BLaER1 treated with 17β-estradiol and CSF1 and Interleukin-3, amounts not matched to agents 10 nM and 100 nM (cell line): ENCODE data around the gene TEKT3.

Experiments
- H3K27ac ChIP-seq, 11 experiments: shearing (Covaris generic); formaldehyde crosslinking; 2 replicates each; pipeline ENCODE4 v1.8.1; 2022
- H3K27me3 ChIP-seq, 11 experiments: shearing (Covaris generic); formaldehyde crosslinking; 2 replicates each; pipeline ENCODE4 v1.8.1; 2022
- H3K36me3 ChIP-seq, 11 experiments: shearing (Covaris generic); formaldehyde crosslinking; 2 replicates each; pipeline ENCODE4 v1.8.1; 2022
- H3K4me1 ChIP-seq, 10 experiments: shearing (Covaris generic); formaldehyde crosslinking; 2 replicates each; pipeline ENCODE4 v1.8.1; 2022
- H3K4me2 ChIP-seq, 11 experiments: shearing (Covaris generic); formaldehyde crosslinking; 2 replicates each; pipeline ENCODE4 v1.8.1; 2022
- H3K4me3 ChIP-seq, 10 experiments: shearing (Covaris generic); formaldehyde crosslinking; 2 replicates each; pipeline ENCODE4 v1.8.1; 2022
- H3K9ac ChIP-seq, 11 experiments: shearing (Covaris generic); formaldehyde crosslinking; 2 replicates each; pipeline ENCODE4 v1.8.1; 2022
- H3K9me3 ChIP-seq, 11 experiments: shearing (Covaris generic); formaldehyde crosslinking; replicated peaks in 1 of 11; 2 replicates each; pipeline ENCODE4 v1.8.1; 2022
- H4K20me1 ChIP-seq, 11 experiments: shearing (Covaris generic); formaldehyde crosslinking; 2 replicates each; pipeline ENCODE4 v1.8.1; 2022
- Cebpa-rat ChIP-seq, 11 experiments: shearing (Covaris generic); IDR thresholded peaks; 2 replicates each; pipeline ENCODE4 v1.8.1; 2022

Gene TEKT3

DNA sequence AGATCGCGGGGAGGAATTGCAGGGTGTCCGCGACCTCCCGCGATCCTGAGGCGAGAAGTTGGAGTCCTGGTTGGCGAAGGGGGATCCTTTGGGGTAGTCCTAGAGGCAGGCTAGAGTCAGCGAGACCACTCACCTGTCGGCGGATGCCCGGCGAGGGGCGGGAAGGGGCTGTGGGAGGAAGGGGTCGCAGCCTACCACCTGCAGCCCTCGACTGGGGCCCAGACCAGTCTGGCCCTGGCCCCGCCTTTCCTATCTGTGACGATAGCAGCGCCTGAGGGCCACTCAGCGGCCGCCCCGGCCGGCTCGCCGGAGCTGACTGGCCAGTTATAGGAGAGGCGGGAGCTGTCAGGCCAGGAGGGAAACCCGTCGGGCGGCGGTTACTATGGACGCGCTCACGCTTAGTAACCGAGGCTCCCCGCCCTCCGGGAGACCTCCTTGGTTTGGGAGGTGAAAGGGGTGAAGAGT is at the start of gene TEKT3:
Gene TEKT3, minus strand, starts transcription at position 213 of the 465 bp plus-strand sequence. CDS start 10,012 bp downstream, outside the sequence.
- TF ChIP-seq Cebpa-rat (IDR thresholded peaks at IDR 0.05), result no peak
- H3K9me3 ChIP-seq, result peaks cover 13 to 23% (median 16%) of the 10 kb centered on the region in 11 experiments
- peaks cover 18 to 39% (median 28%) of the 10 kb centered on the region in 11 experiments for H3K27me3 ChIP-seq
- H3K27ac ChIP-seq, result no peak within 1 kb of the TSS
- no peaks in the 10 kb centered on the region for H3K4me1 ChIP-seq
- H4K20me1 ChIP-seq, result no peaks in the 10 kb centered on the region
- H3K36me3 ChIP-seq, result no peaks in the 10 kb centered on the region
- no peak within 1 kb of the TSS for H3K4me2 ChIP-seq
- H3K4me3 ChIP-seq, result no peak within 1 kb of the TSS
- no peak within 1 kb of the TSS for H3K9ac ChIP-seq

GRCh38 chr17:15388356-15389041 is 47.1 kb upstream of the TEKT3 start:
- Histone ChIP-seq H3K9ac (no peak overlapping the region), H3K36me3 (no peaks in the 10 kb centered on the region), H3K4me2 (no peak overlapping the region), H3K4me3 (no peak overlapping the region), H3K27ac (no peak overlapping the region), H3K27me3 (no peaks in the 10 kb centered on the region), H4K20me1 (no peaks in the 10 kb centered on the region), H3K4me1 (peaks cover 0 to 7% (median 2%) of the 10 kb centered on the region in 10 experiments; a peak in 8 of 20 replicates), H3K9me3 (peaks cover 0 to 30% (median 0%) of the 10 kb centered on the region in 11 experiments; a peak in 5 of 22 replicates)
- no peak for TF ChIP-seq Cebpa-rat (IDR thresholded peaks at IDR 0.05)

DNA sequence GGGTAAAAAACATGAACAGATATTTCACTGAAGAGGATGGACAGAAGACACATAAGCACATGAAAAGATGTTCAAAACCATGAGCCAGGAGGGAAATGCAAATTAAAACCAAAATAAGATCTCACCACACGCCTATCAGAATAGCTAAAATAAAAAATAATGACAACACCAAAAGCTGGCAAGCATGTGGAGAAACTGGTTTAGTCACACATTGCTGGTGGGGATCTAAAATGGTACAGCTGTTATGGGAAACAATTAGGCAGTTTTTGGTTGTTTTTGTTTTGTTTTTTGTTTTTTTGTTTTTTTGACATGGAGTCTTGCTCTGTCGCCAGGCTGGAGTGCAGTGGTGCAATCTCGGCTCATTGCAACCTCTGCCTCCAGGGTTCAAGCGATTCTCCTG is 44.7 kb upstream of the TEKT3 start:
- no peaks in the 10 kb centered on the region for H3K36me3 ChIP-seq
- no peaks in the 10 kb centered on the region for H4K20me1 ChIP-seq
- TF ChIP-seq Cebpa-rat (IDR thresholded peaks at IDR 0.05), result no peak
- peaks cover 0 to 7% (median 2%) of the 10 kb centered on the region in 10 experiments; a peak in 8 of 20 replicates for H3K4me1 ChIP-seq
- H3K27me3 ChIP-seq, result no peaks in the 10 kb centered on the region
- no peak overlapping the region for H3K4me3 ChIP-seq
- H3K9me3 ChIP-seq, result peaks cover 0 to 30% (median 0%) of the 10 kb centered on the region in 11 experiments; a peak in 5 of 22 replicates
- no peak overlapping the region for H3K27ac ChIP-seq
- H3K4me2 ChIP-seq, result no peak overlapping the region
- no peak overlapping the region for H3K9ac ChIP-seq

DNA sequence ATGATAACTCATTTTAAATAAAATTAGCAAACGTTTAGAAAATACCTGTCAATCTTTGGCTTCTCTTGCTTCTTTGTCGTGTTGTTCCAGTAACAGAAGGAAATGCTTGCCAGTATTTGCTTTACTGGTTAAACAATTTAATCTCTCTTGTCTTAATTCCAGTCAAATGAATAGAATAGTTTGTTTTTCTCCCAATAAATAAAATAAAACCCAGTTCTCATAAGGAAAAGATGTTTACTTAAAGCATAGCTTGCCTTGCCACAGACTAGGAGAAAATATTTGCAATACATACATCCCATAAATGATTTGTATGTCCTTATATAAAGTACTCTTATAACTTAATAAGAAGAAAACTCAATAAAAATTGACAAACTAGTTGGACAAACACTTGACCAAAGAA is 43.9 kb upstream of the TEKT3 start:
- Histone ChIP-seq H3K4me3 (no peak overlapping the region), H3K9me3 (peaks cover 0 to 30% (median 0%) of the 10 kb centered on the region in 11 experiments; a peak in 5 of 22 replicates), H3K27me3 (no peaks in the 10 kb centered on the region), H4K20me1 (no peaks in the 10 kb centered on the region), H3K27ac (no peak overlapping the region), H3K9ac (no peak overlapping the region), H3K4me2 (no peak overlapping the region), H3K4me1 (peaks cover 0 to 7% (median 2%) of the 10 kb centered on the region in 10 experiments; a peak in 8 of 20 replicates), H3K36me3 (no peaks in the 10 kb centered on the region)
- no peak for TF ChIP-seq Cebpa-rat (IDR thresholded peaks at IDR 0.05)

- H3K9ac ChIP-seq, result no peak overlapping the region
- no peaks in the 10 kb centered on the region for H3K36me3 ChIP-seq
- H3K9me3 ChIP-seq, result peaks cover 0 to 30% (median 0%) of the 10 kb centered on the region in 11 experiments; a peak in 5 of 22 replicates
- no peaks in the 10 kb centered on the region for H4K20me1 ChIP-seq
- H3K4me1 ChIP-seq, result peaks cover 0 to 7% (median 2%) of the 10 kb centered on the region in 10 experiments; a peak in 8 of 20 replicates
- H3K27me3 ChIP-seq, result no peaks in the 10 kb centered on the region
- H3K4me2 ChIP-seq, result peak overlapping the region in 5 of 11 experiments; percentile 31 to 72 (median 50); a peak in 10 of 22 replicates
- H3K4me3 ChIP-seq, result no peak overlapping the region
- H3K27ac ChIP-seq, result no peak overlapping the region
- no peak for TF ChIP-seq Cebpa-rat (IDR thresholded peaks at IDR 0.05)
Observed at GRCh38 chr17:15384142-15384787, 42.9 kb upstream of the TEKT3 start.

DNA sequence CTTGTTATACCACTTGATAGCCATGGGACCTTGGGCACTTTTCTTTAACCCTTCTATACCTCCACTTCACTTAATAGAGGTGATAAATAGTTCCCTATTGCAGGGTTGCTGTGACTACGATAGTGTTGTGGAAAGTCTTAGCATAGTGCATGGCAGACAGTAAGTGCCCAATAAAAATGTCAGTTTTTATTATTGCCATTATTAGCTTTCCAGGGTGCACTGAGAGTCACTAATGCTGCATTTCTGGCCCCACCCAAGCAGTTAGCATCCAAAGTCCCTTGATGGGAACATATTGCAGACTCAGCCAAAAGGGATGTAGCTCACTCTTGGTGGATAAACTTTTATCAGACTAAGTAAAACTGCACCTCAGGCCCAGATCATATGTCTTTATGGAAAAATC is 41.5 kb upstream of the TEKT3 start:
- Histone ChIP-seq H4K20me1 (no peaks in the 10 kb centered on the region), H3K27ac (no peak overlapping the region), H3K9me3 (peaks cover 0 to 20% (median 0%) of the 10 kb centered on the region in 11 experiments; a peak in 3 of 22 replicates), H3K4me2 (no peak overlapping the region), H3K4me1 (peaks cover 0 to 7% (median 2%) of the 10 kb centered on the region in 10 experiments; a peak in 8 of 20 replicates), H3K9ac (no peak overlapping the region), H3K36me3 (no peaks in the 10 kb centered on the region), H3K27me3 (no peaks in the 10 kb centered on the region), H3K4me3 (no peak overlapping the region)
- no peak for TF ChIP-seq Cebpa-rat (IDR thresholded peaks at IDR 0.05)

DNA sequence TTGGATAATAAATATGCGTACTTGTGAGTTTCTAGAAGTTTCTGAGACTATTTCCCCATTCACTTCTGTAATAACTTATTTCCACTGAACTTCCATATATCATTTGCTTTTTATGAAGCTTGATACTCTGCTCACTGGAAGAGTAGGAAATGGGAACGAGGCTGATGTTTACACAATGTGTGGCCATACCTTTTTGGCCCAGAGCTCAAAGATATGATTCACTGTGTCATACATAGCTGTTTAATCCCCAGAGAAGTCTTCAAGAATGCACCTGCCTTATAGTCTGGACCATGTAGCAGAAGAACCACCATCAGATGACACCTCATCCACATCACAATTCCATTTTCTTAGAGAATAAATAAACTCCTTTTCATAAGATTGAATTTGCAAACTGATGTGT is 40.3 kb upstream of the TEKT3 start:
- H3K4me3 ChIP-seq, result no peak overlapping the region
- peaks cover 0 to 9% (median 0%) of the 10 kb centered on the region in 11 experiments; a peak in 2 of 22 replicates for H3K9me3 ChIP-seq
- H4K20me1 ChIP-seq, result no peaks in the 10 kb centered on the region
- no peak overlapping the region for H3K27ac ChIP-seq
- no peak for TF ChIP-seq Cebpa-rat (IDR thresholded peaks at IDR 0.05)
- H3K27me3 ChIP-seq, result no peaks in the 10 kb centered on the region
- no peak overlapping the region for H3K9ac ChIP-seq
- peaks cover 0 to 7% (median 2%) of the 10 kb centered on the region in 10 experiments; a peak in 8 of 20 replicates for H3K4me1 ChIP-seq
- H3K36me3 ChIP-seq, result no peaks in the 10 kb centered on the region
- H3K4me2 ChIP-seq, result no peak overlapping the region

- H3K9me3 ChIP-seq, result no peaks in the 10 kb centered on the region
- no peak overlapping the region for H3K4me3 ChIP-seq
- no peak overlapping the region for H3K27ac ChIP-seq
- H3K36me3 ChIP-seq, result no peaks in the 10 kb centered on the region
- H3K27me3 ChIP-seq, result no peaks in the 10 kb centered on the region
- H3K9ac ChIP-seq, result no peak overlapping the region
- no peak overlapping the region for H3K4me2 ChIP-seq
- TF ChIP-seq Cebpa-rat (IDR thresholded peaks at IDR 0.05), result no peak
- peaks cover 0 to 7% (median 2%) of the 10 kb centered on the region in 10 experiments; a peak in 8 of 20 replicates for H3K4me1 ChIP-seq
- no peaks in the 10 kb centered on the region for H4K20me1 ChIP-seq
Observed at GRCh38 chr17:15380446-15380845, 39.0 kb upstream of the TEKT3 start.

GRCh38 chr17:15379659-15380058 is 38.3 kb upstream of the TEKT3 start:
- Histone ChIP-seq H3K9me3 (no peaks in the 10 kb centered on the region), H3K27me3 (no peaks in the 10 kb centered on the region), H3K4me2 (no peak overlapping the region), H3K27ac (no peak overlapping the region), H3K4me3 (no peak overlapping the region), H4K20me1 (no peaks in the 10 kb centered on the region), H3K4me1 (peaks cover 0 to 7% (median 2%) of the 10 kb centered on the region in 10 experiments; a peak in 8 of 20 replicates), H3K36me3 (no peaks in the 10 kb centered on the region), H3K9ac (no peak overlapping the region)
- TF ChIP-seq Cebpa-rat (IDR thresholded peaks at IDR 0.05), result no peak
